OCI-LY1 (cell line): Measurements from ENCODE around the gene TP73.

Source experiments
- H2AFZ ChIP-seq: fragments of 200-600 bp; sonication (generic), shearing (Covaris generic); 2 replicates; pipeline ENCODE4 v1.6.0; 2014; ENCODE audit warnings: antibody characterized with exemption, mild to moderate bottlenecking, low read length
- H3F3A ChIP-seq: fragments of 200-600 bp; sonication (generic), shearing (Covaris generic); 2 replicates; pipeline ENCODE4 v1.6.0; 2014; ENCODE audit warnings: mild to moderate bottlenecking, antibody characterized with exemption, low read length, moderate library complexity; ENCODE audit not compliant: insufficient read depth
- H3K27ac ChIP-seq: fragments of 200-600 bp; sonication (generic); 2 replicates; pipeline ENCODE4 v1.5.1; 2014; ENCODE audit warnings: low read length, mixed run types, mild to moderate bottlenecking, low read depth; ENCODE audit not compliant: poor library complexity, severe bottlenecking
- H3K27me3 ChIP-seq: fragments of 200-600 bp; sonication (generic); 2 replicates; pipeline ENCODE4 v1.6.0; 2014; ENCODE audit warnings: antibody characterized with exemption, mild to moderate bottlenecking, low read length, moderate library complexity; ENCODE audit not compliant: insufficient read depth
- H3K36me3 ChIP-seq: fragments of 200-600 bp; sonication (generic); 2 replicates; pipeline ENCODE4 v1.6.1; 2014; ENCODE audit warnings: mild to moderate bottlenecking, antibody characterized with exemption, low read length, moderate library complexity, mixed read lengths; ENCODE audit not compliant: insufficient read depth
- H3K4me1 ChIP-seq: fragments of 200-600 bp; sonication (generic); 2 replicates; pipeline ENCODE4 v1.5.1; 2014; ENCODE audit warnings: mild to moderate bottlenecking, low read length, moderate library complexity; ENCODE audit not compliant: insufficient read depth, severe bottlenecking
- H3K4me2 ChIP-seq: fragments of 200-600 bp; sonication (generic), shearing (Covaris generic); 2 replicates; pipeline ENCODE4 v1.6.1; 2014; ENCODE audit warnings: low read length
- H3K4me3 ChIP-seq: fragments of 200-600 bp; sonication (generic); 2 replicates; pipeline ENCODE4 v1.5.1; 2014; ENCODE audit warnings: low read length, low read depth, mild to moderate bottlenecking, mixed read lengths; ENCODE audit not compliant: poor library complexity, severe bottlenecking
- H3K79me2 ChIP-seq: fragments of 200-600 bp; shearing (Covaris generic); 2 replicates; pipeline ENCODE4 v1.6.1; 2016; ENCODE audit warnings: mixed run types, low read length, mixed read lengths; ENCODE audit not compliant: insufficient read depth
- H3K9ac ChIP-seq: fragments of 200-600 bp; sonication (generic), shearing (Covaris generic); 2 replicates; pipeline ENCODE4 v1.6.1; 2014; ENCODE audit warnings: mild to moderate bottlenecking, low read length, mixed read lengths
- H3K9me2 ChIP-seq: fragments of 200-600 bp; sonication (generic), shearing (Covaris generic); 2 replicates; pipeline ENCODE4 v1.6.1; 2014; ENCODE audit warnings: low read depth, mild to moderate bottlenecking, low read length, mixed read lengths
- H3K9me3 ChIP-seq: fragments of 200-600 bp; shearing (Covaris generic); 2 replicates; pipeline ENCODE4 v1.6.1; 2014; ENCODE audit warnings: low read length, mixed read lengths
- H4K20me1 ChIP-seq: fragments of 200-600 bp; sonication (generic), shearing (Covaris generic); 2 replicates; pipeline ENCODE4 v1.6.0; 2016; ENCODE audit warnings: mild to moderate bottlenecking, low read length; ENCODE audit not compliant: insufficient read depth
- CTCF ChIP-seq: fragments of 200-600 bp; sonication (generic), shearing (Covaris generic); IDR thresholded peaks from 2 replicates; pipeline ENCODE4 v1.5.1; 2017; ENCODE audit warnings: mild to moderate bottlenecking, antibody characterized with exemption, low read length, moderate library complexity, mixed read lengths
- EZH2 ChIP-seq: fragments of 200-600 bp; sonication (generic), shearing (Covaris generic); IDR thresholded peaks from 2 replicates; pipeline ENCODE4 v1.8.0; 2017; ENCODE audit warnings: borderline replicate concordance, mixed run types, mild to moderate bottlenecking, antibody characterized with exemption, low read length, moderate library complexity, mixed read lengths

TP73 gene

GRCh38 chr1:3651930-3652547 is at the start of gene TP73:
TSS of gene TP73 (plus strand) at chr1:3652516. CDS start at chr1:3682366, 29,850 bp downstream.
- Histone ChIP-seq H3K4me3 (peak within 1 kb of the TSS; percentile 36), H3K27ac (no peak within 1 kb of the TSS), H4K20me1 (no peaks in the 10 kb centered on the region), H3K9ac (no peak within 1 kb of the TSS), H3K9me3 (no peaks in the 10 kb centered on the region), H3K36me3 (no peaks in the 10 kb centered on the region; the same call in 1 of the 2 replicates), H3K4me2 (peak within 1 kb of the TSS; percentile 47), H2AFZ (no peak within 1 kb of the TSS), H3K27me3 (peaks cover 5% of the 10 kb centered on the region; the same call in 1 of the 2 replicates), H3K9me2 (no peaks in the 10 kb centered on the region), H3K4me1 (peaks cover 27% of the 10 kb centered on the region), H3K79me2 (no peaks in the 10 kb centered on the region), H3F3A (no peaks in the 10 kb centered on the region)
- TF ChIP-seq CTCF, result no peak
- no peak for TF ChIP-seq EZH2

GRCh38 chr1:3603156-3603555 is 49.2 kb upstream of the TP73 start:
- H3K9me2 ChIP-seq, result no peaks in the 10 kb centered on the region
- no peak overlapping the region for H3K9ac ChIP-seq
- H3K79me2 ChIP-seq, result no peaks in the 10 kb centered on the region
- no peaks in the 10 kb centered on the region for H4K20me1 ChIP-seq
- no peaks in the 10 kb centered on the region for H3K36me3 ChIP-seq
- no peak overlapping the region for H3K27ac ChIP-seq
- H3K9me3 ChIP-seq, result no peaks in the 10 kb centered on the region
- no peaks in the 10 kb centered on the region for H3F3A ChIP-seq
- H2AFZ ChIP-seq, result no peak overlapping the region
- no peak overlapping the region for H3K4me2 ChIP-seq
- no peaks in the 10 kb centered on the region for H3K4me1 ChIP-seq
- H3K27me3 ChIP-seq, result peaks cover 8% of the 10 kb centered on the region; the same call in 1 of the 2 replicates
- TF ChIP-seq CTCF, result no peak
- no peak for TF ChIP-seq EZH2
- no peak overlapping the region for H3K4me3 ChIP-seq

GRCh38 chr1:3603571-3604467 is 48.5 kb upstream of the TP73 start:
- Histone ChIP-seq H3K4me3 (no peak overlapping the region), H3K36me3 (no peaks in the 10 kb centered on the region), H3F3A (no peaks in the 10 kb centered on the region), H3K27me3 (peaks cover 8% of the 10 kb centered on the region; the same call in 1 of the 2 replicates), H3K9me2 (no peaks in the 10 kb centered on the region), H3K9me3 (no peaks in the 10 kb centered on the region), H3K4me2 (no peak overlapping the region), H2AFZ (no peak overlapping the region), H3K27ac (no peak overlapping the region), H3K4me1 (no peaks in the 10 kb centered on the region), H3K9ac (no peak overlapping the region), H4K20me1 (no peaks in the 10 kb centered on the region), H3K79me2 (no peaks in the 10 kb centered on the region)
- no peak for TF ChIP-seq EZH2
- TF ChIP-seq CTCF, result no peak
